A673 (cell line): Measurements from ENCODE around the gene WNT3. TPM values are rescaled to one million over a fixed set of nuclear protein-coding genes. Genes with fewer than 3 reads are reported as not detected.
"Not testable (repeated sequence)": the region's sequence is repeated elsewhere in the genome, so short reads cannot be mapped to it uniquely, and the experiment has no call there.

Experiments used
- BruUV-seq: library from RNA; stranded (reverse); fragments of 400-500 nt; replicated peaks from 2 replicates; lab custom pipeline; 2021; lab: Mats Ljungman, UMichigan
- CTCF ChIA-PET: fragments of 300-600 bp; sonication (Branson Sonifier 250); formaldehyde crosslinking; loops from one replicate; lab custom pipeline; 2022; ENCODE audit warnings: antibody characterized with exemption; lab: Charles Lee
- POLR2A ChIA-PET: fragments of 300-600 bp; sonication (Branson Sonifier 250); formaldehyde crosslinking; loops from one replicate; lab custom pipeline; 2022; ENCODE audit warnings: antibody characterized with exemption; ENCODE audit not compliant: low non-redundant PET; lab: Charles Lee
- DNase-seq: peaks from one replicate; pipeline ENCODE4 v3.0.0-alpha.2; 2015; ENCODE audit warnings: low spot score
- H3K27ac ChIP-seq: fragments of 200-600 bp; sonication (generic); 2 replicates; pipeline ENCODE4 v1.5.1; 2016; ENCODE audit warnings: mixed run types, low read depth, mild to moderate bottlenecking, mixed read lengths, antibody characterized with exemption, low read length; ENCODE audit not compliant: poor library complexity, severe bottlenecking
- H3K27me3 ChIP-seq: fragments of 200-600 bp; sonication (generic); replicated peaks from 2 replicates; pipeline ENCODE4 v1.6.1; 2017; ENCODE audit warnings: mixed run types, low read depth, mild to moderate bottlenecking, mixed read lengths, antibody characterized with exemption, low read length; ENCODE audit not compliant: insufficient read depth, poor library complexity
- H3K36me3 ChIP-seq: fragments of 200-600 bp; sonication (generic); 2 replicates; pipeline ENCODE4 v1.6.1; 2016; ENCODE audit warnings: mixed run types, mild to moderate bottlenecking, mixed read lengths, antibody characterized with exemption, low read length; ENCODE audit not compliant: insufficient read depth, poor library complexity, severe bottlenecking
- H3K4me1 ChIP-seq: fragments of 200-600 bp; sonication (generic); 2 replicates; pipeline ENCODE4 v1.6.1; 2017; ENCODE audit warnings: mixed run types, mild to moderate bottlenecking, mixed read lengths, antibody characterized with exemption, low read length; ENCODE audit not compliant: insufficient read depth, poor library complexity, severe bottlenecking
- H3K4me3 ChIP-seq: fragments of 200-600 bp; sonication (generic); 2 replicates; pipeline ENCODE4 v1.5.1; 2016; ENCODE audit warnings: low read depth, mixed run types, mild to moderate bottlenecking, mixed read lengths, low read length; ENCODE audit not compliant: poor library complexity, severe bottlenecking
- H3K9me3 ChIP-seq: fragments of 200-600 bp; sonication (generic); 2 replicates; pipeline ENCODE4 v1.6.1; 2016; ENCODE audit warnings: mixed run types, low read depth, mild to moderate bottlenecking, mixed read lengths, antibody characterized with exemption, low read length; ENCODE audit not compliant: poor library complexity, severe bottlenecking
- EZH2 ChIP-seq: fragments of 200-600 bp; sonication (generic); IDR thresholded peaks from 2 replicates; pipeline ENCODE4 v1.6.1; 2017; ENCODE audit warnings: borderline replicate concordance, low read depth, mild to moderate bottlenecking, mixed read lengths, antibody characterized with exemption, low read length; ENCODE audit not compliant: poor library complexity, severe bottlenecking
- intact Hi-C: fragments of 100-400 bp; cut with micrococcal nuclease; formaldehyde crosslinking; loops from one replicate; pipeline ENCODE4 v1.10.0; 2022; ENCODE audit not compliant: unreplicated experiment
- total RNA-seq: library from RNA; stranded (reverse); gene quantifications from 2 replicates; pipeline ENCODE4 v1.2.3, GENCODE V29; 2021
- TF ChIP-seq, protein P1 (sequence below): fragments of 300-800, 200-600 bp; sonication (generic); conservative IDR thresholded peaks from 2 replicates; pipeline ENCODE4 v1.5.1; 2017; ENCODE audit warnings: low read depth, mild to moderate bottlenecking, antibody characterized with exemption, low read length, moderate library complexity, mixed read lengths

Gene WNT3
- total RNA-seq, 1 experiment from 2014 or later = 1.3 TPM

DNA sequence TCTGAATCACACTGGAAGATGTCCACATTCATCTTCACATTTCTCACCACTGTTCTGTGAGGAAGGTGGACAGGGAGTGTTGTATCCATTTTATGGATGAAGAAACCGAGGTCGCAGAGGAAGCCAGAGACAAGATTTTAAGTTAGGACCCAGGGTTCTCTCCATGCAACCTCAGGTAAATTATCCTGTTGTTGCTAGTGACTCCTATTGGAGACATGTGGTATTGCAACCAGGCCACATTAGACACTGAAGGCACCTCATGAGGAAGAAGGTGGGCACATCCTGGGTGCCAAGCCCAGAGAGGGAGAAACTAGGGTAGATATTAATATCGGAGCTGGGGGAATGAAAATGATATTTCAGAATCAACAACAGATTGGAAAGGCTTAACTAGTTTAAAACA is 24.3 kb upstream of the WNT3 start:
- intact Hi-C loops = loop anchor here (5.0 to 10.0 kb wide), 2 partner anchors 62 to 159 kb away; no protein-coding TSS in a partner anchor
- Histone ChIP-seq H3K9me3 (no peaks in the 10 kb centered on the region), H3K27me3 (peaks cover 8% of the 10 kb centered on the region), H3K4me3 (no peak overlapping the region), H3K36me3 (no peaks in the 10 kb centered on the region), H3K4me1 (no peaks in the 10 kb centered on the region), H3K27ac (no peak overlapping the region)
- ChIA-PET CTCF (interaction anchor here (1.2 kb wide), 1 partner anchor 98 kb away, joined by 3 read pairs; no protein-coding TSS in a partner anchor), POLR2A (no interaction called here)
- DNase-seq = no peak
- no TSS peak for BruUV-seq
- no peak for TF ChIP-seq EZH2
- TF ChIP-seq, protein P1, sequence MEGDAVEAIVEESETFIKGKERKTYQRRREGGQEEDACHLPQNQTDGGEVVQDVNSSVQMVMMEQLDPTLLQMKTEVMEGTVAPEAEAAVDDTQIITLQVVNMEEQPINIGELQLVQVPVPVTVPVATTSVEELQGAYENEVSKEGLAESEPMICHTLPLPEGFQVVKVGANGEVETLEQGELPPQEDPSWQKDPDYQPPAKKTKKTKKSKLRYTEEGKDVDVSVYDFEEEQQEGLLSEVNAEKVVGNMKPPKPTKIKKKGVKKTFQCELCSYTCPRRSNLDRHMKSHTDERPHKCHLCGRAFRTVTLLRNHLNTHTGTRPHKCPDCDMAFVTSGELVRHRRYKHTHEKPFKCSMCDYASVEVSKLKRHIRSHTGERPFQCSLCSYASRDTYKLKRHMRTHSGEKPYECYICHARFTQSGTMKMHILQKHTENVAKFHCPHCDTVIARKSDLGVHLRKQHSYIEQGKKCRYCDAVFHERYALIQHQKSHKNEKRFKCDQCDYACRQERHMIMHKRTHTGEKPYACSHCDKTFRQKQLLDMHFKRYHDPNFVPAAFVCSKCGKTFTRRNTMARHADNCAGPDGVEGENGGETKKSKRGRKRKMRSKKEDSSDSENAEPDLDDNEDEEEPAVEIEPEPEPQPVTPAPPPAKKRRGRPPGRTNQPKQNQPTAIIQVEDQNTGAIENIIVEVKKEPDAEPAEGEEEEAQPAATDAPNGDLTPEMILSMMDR = peak; percentile 51

DNA sequence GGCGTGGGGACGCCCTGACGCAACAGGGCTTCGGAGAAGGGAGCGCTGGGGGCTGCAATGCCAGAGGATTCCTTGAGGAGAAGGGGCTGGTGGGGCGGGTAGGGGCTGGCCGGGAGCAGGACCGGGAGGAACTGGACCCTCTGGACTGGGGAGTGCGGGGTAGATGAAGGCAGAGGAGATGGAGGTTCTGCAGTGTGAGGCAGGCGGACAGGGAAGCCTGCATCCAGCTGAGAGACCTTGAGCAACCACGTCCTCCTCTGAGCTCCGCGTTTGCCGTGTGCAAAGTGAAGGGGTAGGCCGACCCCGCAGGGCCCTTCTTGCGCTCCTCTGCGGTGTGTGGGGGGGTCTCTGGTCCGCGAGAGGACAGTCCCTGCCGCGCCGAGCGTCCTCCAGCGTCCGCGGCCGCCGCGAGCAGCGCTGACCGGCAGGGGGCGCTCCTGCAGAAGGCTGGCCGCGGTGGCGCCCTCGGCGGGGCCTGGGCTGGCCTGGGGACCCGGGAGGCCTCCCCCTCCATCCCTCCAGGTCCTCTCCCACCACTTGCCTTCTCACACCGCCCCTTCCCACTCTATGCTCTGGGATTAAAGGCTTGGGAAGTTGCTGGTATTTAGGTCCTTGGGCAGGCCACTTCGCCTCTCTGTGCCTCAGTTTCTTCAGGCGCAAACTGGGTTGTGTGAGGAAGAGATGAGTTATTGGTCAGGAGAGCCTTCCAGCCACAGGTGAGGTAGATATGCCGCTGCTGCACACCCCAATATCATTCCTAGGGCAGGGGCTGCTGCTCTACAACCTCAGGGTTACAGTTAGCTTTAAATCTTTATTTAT is 23.3 kb upstream of the WNT3 start:
- intact Hi-C loops = loop anchor here (5.0 to 10.0 kb wide), 2 partner anchors 63 to 161 kb away; no protein-coding TSS in a partner anchor
- CTCF ChIA-PET = interaction anchor here (0.6 to 1.6 kb wide), 6 partner anchors 10 to 172 kb away, joined by 3 to 7 read pairs (median 3); partner anchors contain the start of gene WNT9B
- H3K9me3 ChIP-seq = no peaks in the 10 kb centered on the region
- TF ChIP-seq EZH2 = no peak
- TF ChIP-seq, protein P1 = peak; percentile 63
- H3K4me1 ChIP-seq = no peaks in the 10 kb centered on the region
- H3K4me3 ChIP-seq = peak overlapping the region; percentile 31
- DNase-seq = peak; percentile 24
- H3K36me3 ChIP-seq = no peaks in the 10 kb centered on the region
- H3K27me3 ChIP-seq = peaks cover 8% of the 10 kb centered on the region
- BruUV-seq = no TSS peak
- POLR2A ChIA-PET = no interaction called here
- no peak overlapping the region for H3K27ac ChIP-seq

DNA sequence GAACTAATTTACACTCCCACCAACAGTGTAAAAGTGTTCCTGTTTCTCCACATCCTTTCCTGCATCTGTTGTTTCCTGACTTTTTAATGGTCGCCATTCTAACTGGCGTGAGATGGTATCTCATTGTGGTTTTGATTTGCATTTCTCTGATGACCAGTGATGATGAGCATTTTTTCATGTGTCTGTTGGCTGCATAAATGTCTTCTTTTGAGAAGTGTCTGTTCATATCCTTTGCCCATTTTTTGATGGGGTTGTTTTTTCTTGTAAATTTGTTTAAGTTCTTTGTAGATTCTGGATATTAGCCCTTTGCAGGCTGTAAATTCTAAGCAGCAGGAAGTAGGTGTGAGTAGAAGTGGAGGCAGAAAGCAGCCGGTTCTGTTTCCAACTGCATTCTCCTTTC is 22.1 kb upstream of the WNT3 start:
- H3K27me3 ChIP-seq, H3K27ac ChIP-seq, BruUV-seq, POLR2A ChIA-PET, H3K9me3 ChIP-seq, H3K4me1 ChIP-seq, DNase-seq, H3K4me3 ChIP-seq, H3K36me3 ChIP-seq: not testable (repeated sequence)
- intact Hi-C loops = loop anchor here (5.0 to 10.0 kb wide), 2 partner anchors 64 to 162 kb away; no protein-coding TSS in a partner anchor
- CTCF ChIA-PET = interaction anchor here (1.6 kb wide), 1 partner anchor 11 kb away, joined by 3 read pairs; the partner anchor contains the start of gene WNT9B
